ENCODE measurements around the gene EYA2. TPM values are rescaled to one million over a fixed set of nuclear protein-coding genes. Genes with fewer than 3 reads are reported as not detected.

Gene EYA2
- total RNA-seq, 1 donor from 2014 or later: 94.1 TPM

DNA sequence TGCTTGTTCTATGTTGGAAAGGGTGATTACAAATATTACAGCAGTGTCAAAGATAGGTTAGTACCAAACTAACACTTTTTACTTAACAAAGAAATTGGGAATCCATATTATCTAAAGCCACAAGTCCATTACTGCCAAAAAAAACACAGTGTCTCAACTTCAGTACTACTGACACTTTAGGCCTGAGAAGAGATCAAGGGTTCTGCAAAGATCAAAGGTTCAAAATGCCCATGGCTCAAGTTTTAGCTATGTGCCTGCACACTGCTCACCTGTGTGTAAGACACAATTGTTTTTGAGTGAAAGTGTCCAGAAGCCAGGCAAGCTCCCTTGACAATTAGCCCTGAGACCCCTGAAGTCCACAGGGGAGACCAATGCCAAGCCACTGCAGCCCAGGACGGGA, 329.3 kb downstream of the EYA2 start:
- no peak overlapping the region for H3K4me3 Mint-ChIP-seq (ENCODE audit: unreplicated experiment)
- peaks cover 5% of the 10 kb centered on the region for H3K27me3 Mint-ChIP-seq (ENCODE audit: unreplicated experiment)

DNA sequence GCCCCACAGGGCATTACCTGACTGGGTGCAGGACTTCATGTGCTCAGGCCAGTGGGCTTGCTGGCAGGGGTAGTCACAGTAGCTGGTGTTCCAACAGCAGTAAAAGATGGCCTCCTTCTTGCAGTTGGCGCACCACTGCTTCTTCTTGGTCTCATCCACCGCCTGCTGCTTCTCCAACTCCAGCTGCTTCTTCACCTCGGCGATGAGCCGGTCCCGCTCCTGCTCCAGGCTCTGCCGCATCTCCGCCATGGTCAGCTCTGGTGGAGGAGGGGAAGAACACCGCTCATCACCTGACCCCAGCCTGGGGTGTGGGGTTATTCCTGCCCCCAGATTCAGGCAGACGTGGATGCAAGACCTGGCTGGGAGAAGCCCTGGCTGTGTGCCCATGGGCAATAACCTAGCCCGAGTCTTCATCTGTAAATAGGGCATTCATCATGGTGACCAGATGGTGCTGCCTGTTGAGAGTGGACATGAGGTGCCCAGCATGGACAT, 329.7 kb downstream of the EYA2 start:
- peaks cover 14% of the 10 kb centered on the region for H3K4me1 Mint-ChIP-seq (ENCODE audit: low read depth, unreplicated experiment)
- DNase-seq: no peak
- peaks cover 5% of the 10 kb centered on the region for H3K27me3 Mint-ChIP-seq (ENCODE audit: unreplicated experiment)
- H3K36me3 Mint-ChIP-seq (ENCODE audit: unreplicated experiment): peaks cover 8% of the 10 kb centered on the region
- H3K4me3 Mint-ChIP-seq (ENCODE audit: unreplicated experiment): no peak overlapping the region
- TF ChIP-seq, protein P1, sequence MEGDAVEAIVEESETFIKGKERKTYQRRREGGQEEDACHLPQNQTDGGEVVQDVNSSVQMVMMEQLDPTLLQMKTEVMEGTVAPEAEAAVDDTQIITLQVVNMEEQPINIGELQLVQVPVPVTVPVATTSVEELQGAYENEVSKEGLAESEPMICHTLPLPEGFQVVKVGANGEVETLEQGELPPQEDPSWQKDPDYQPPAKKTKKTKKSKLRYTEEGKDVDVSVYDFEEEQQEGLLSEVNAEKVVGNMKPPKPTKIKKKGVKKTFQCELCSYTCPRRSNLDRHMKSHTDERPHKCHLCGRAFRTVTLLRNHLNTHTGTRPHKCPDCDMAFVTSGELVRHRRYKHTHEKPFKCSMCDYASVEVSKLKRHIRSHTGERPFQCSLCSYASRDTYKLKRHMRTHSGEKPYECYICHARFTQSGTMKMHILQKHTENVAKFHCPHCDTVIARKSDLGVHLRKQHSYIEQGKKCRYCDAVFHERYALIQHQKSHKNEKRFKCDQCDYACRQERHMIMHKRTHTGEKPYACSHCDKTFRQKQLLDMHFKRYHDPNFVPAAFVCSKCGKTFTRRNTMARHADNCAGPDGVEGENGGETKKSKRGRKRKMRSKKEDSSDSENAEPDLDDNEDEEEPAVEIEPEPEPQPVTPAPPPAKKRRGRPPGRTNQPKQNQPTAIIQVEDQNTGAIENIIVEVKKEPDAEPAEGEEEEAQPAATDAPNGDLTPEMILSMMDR (IDR thresholded peaks at IDR 0.05; ENCODE audit: partially characterized antibody, unreplicated experiment): no peak
- H3K9me3 Mint-ChIP-seq (ENCODE audit: unreplicated experiment): peaks cover 10% of the 10 kb centered on the region
- no peak overlapping the region for H3K27ac Mint-ChIP-seq (ENCODE audit: unreplicated experiment)

More for the DNA sequence above, 329.3 kb downstream of the EYA2 start:
- Mint-ChIP-seq H3K4me1 (ENCODE audit: low read depth, unreplicated experiment) (peaks cover 10% of the 10 kb centered on the region), H3K27ac (ENCODE audit: unreplicated experiment) (no peak overlapping the region), H3K9me3 (ENCODE audit: unreplicated experiment) (peaks cover 10% of the 10 kb centered on the region), H3K36me3 (ENCODE audit: unreplicated experiment) (peaks cover 8% of the 10 kb centered on the region)
- no peak for DNase-seq
- TF ChIP-seq, protein P1 (IDR thresholded peaks at IDR 0.05; ENCODE audit: partially characterized antibody, unreplicated experiment): no peak

DNA sequence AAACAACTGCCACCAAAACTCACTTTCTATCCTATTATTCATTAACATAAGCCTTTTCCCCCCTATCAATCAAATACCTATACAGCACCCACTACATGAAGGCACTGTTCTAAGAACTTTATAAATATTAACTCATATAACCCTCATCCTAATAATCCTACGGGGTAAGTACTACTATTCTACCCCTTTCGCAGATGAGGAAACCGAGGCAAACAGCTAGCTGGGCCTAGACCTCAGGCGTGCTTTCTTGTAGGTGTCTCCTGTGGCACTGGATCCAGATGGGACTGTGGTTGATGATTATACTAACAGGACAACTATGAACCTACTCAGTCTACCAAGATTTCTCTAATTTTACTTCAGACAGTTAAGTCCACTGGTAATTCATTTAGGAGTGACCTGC, 330.2 kb downstream of the EYA2 start:
- no peak for DNase-seq
- peaks cover 10% of the 10 kb centered on the region for H3K9me3 Mint-ChIP-seq (ENCODE audit: unreplicated experiment)
- H3K27ac Mint-ChIP-seq (ENCODE audit: unreplicated experiment): no peak overlapping the region
- peaks cover 5% of the 10 kb centered on the region for H3K27me3 Mint-ChIP-seq (ENCODE audit: unreplicated experiment)
- peaks cover 8% of the 10 kb centered on the region for H3K36me3 Mint-ChIP-seq (ENCODE audit: unreplicated experiment)
- peaks cover 15% of the 10 kb centered on the region for H3K4me1 Mint-ChIP-seq (ENCODE audit: low read depth, unreplicated experiment)
- TF ChIP-seq, protein P1 (IDR thresholded peaks at IDR 0.05; ENCODE audit: partially characterized antibody, unreplicated experiment): no peak
- H3K4me3 Mint-ChIP-seq (ENCODE audit: unreplicated experiment): no peak overlapping the region

DNA sequence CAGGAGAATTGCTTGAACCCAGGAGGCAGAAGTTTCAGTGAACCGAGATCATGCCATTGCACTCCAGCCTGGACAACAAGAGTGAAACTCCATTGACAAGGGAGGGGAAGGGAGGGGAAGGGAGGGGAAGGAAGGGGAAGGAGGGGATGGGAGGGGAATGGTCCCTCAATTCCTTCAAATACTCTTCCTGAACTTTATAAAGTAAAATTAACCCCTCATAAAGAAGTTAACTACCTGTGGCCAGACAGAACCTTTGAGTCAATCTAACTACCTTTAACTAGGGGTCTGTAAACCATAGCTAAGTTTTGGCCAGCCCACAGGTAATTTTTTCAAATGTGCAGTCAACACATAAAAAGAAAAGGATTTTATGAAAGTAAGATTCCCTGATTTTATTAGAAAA, 330.8 kb downstream of the EYA2 start:
- TF ChIP-seq, protein P1 (IDR thresholded peaks at IDR 0.05; ENCODE audit: partially characterized antibody, unreplicated experiment): no peak
- Mint-ChIP-seq H3K4me1 (ENCODE audit: low read depth, unreplicated experiment) (peaks cover 17% of the 10 kb centered on the region), H3K27me3 (ENCODE audit: unreplicated experiment) (peaks cover 6% of the 10 kb centered on the region), H3K27ac (ENCODE audit: unreplicated experiment) (no peak overlapping the region), H3K9me3 (ENCODE audit: unreplicated experiment) (peaks cover 10% of the 10 kb centered on the region), H3K36me3 (ENCODE audit: unreplicated experiment) (peaks cover 8% of the 10 kb centered on the region), H3K4me3 (ENCODE audit: unreplicated experiment) (no peak overlapping the region)
- no peak for DNase-seq

DNA sequence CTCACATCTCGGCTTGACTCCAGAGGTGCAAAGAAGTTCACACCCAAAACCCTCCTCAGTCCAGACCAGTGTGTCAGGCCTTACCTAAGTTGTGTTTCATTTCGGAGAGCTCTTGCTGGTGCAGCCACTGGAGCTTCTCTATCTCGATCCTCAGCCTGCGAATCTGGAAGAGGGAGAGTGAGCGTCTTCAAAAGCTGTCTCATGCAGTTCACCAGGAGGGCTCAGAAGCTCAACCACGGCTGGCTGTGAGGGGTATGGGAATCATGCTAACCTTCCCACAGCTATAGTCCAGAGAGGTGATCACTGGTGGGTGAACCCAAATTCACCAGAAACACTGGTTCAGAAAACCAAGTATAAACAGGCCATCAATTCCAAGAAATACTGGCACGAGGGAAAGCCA, 332.5 kb downstream of the EYA2 start:
- peaks cover 8% of the 10 kb centered on the region for H3K36me3 Mint-ChIP-seq (ENCODE audit: unreplicated experiment)
- DNase-seq: no peak
- peaks cover 26% of the 10 kb centered on the region for H3K4me1 Mint-ChIP-seq (ENCODE audit: low read depth, unreplicated experiment)
- H3K9me3 Mint-ChIP-seq (ENCODE audit: unreplicated experiment): peaks cover 15% of the 10 kb centered on the region
- H3K4me3 Mint-ChIP-seq (ENCODE audit: unreplicated experiment): no peak overlapping the region
- TF ChIP-seq, protein P1 (IDR thresholded peaks at IDR 0.05; ENCODE audit: partially characterized antibody, unreplicated experiment): no peak
- H3K27me3 Mint-ChIP-seq (ENCODE audit: unreplicated experiment): peaks cover 13% of the 10 kb centered on the region
- H3K27ac Mint-ChIP-seq (ENCODE audit: unreplicated experiment): no peak overlapping the region

All from glutamatergic neuron (in vitro differentiated cells).